Thyroid gland (tissue), 4 donors: Measurements from ENCODE around the gene ABHD4.

Experiments
- CTCF ChIP-seq, 6 experiments: fragments of 200-600 bp in 3 of 6; fragments of 450-650 bp in 3 of 6; sonication (generic) in 3 of 6; IDR thresholded peaks; one replicate each; pipeline ENCODE4 v1.5.1; 2016 to 2019; ENCODE audit warnings: antibody characterized with exemption in 6 of 6, mild to moderate bottlenecking in 2 of 6, inconsistent platforms in 1 of 6, moderate library complexity in 1 of 6
- POLR2A ChIP-seq, 2 donors: fragments of 450-650 bp; IDR thresholded peaks; one replicate each; pipeline ENCODE4 v1.6.1; 2017; ENCODE audit warnings: antibody characterized with exemption in 2 of 2, mild to moderate bottlenecking in 2 of 2, moderate library complexity in 1 of 2

GRCh38 chr14:22630066-22630465 lies 32.0 kb downstream of the ABHD4 start:
- TF ChIP-seq POLR2A (IDR thresholded peaks at IDR 0.05) (no peak), CTCF (IDR thresholded peaks at IDR 0.05) (no peak)
